Measurements from ENCODE around the gene BLOC1S4.

BLOC1S4 gene

GRCh38 chr4:6765703-6766102, 49.7 kb downstream of the BLOC1S4 start:
- no peaks in the 10 kb centered on the region for H3K36me3 ChIP-seq (ENCODE audit: control insufficient read depth, insufficient read depth, low read length)
- WGBS (ENCODE audit: insufficient coverage, insufficient read length) = no CpG with 5 or more reads among the region's 2 CpGs
- no peaks in the 10 kb centered on the region for H3K9me3 ChIP-seq (ENCODE audit: control insufficient read depth, insufficient read depth, low read length)
- no peak overlapping the region for H3K27ac ChIP-seq (ENCODE audit: low read length)
- no peaks in the 10 kb centered on the region; the same call in 1 of the 2 replicates for H3K4me1 ChIP-seq (ENCODE audit: control insufficient read depth, insufficient read depth, low read length)
- H3K27me3 ChIP-seq (ENCODE audit: control insufficient read depth, insufficient read depth, low read length) = no peaks in the 10 kb centered on the region
- H3K4me3 ChIP-seq (ENCODE audit: low read length) = no peak overlapping the region
- no peak for DNase-seq (ENCODE audit: low read depth, low spot score)
